ENCODE data around the gene USP50. TPM values are rescaled to one million over a fixed set of nuclear protein-coding genes. Genes with fewer than 3 reads are reported as not detected.

Gene USP50
- total RNA-seq, 1 experiment from 2014 or later = 0.39 TPM

- TF ChIP-seq EZH2 (IDR thresholded peaks at IDR 0.05; ENCODE audit: borderline replicate concordance, low read depth, low read length, poor library complexity, severe bottlenecking) (no peak), CTCF (conservative IDR thresholded peaks at IDR 0.05; ENCODE audit: low read depth, low read length) (no peak)
- no peak for DNase-seq (ENCODE audit: low spot score)
- Histone ChIP-seq H3K4me1 (ENCODE audit: insufficient read depth, low read length, poor library complexity, severe bottlenecking) (no peaks in the 10 kb centered on the region), H3K27me3 (replicated peaks; ENCODE audit: insufficient read depth, low read depth, low read length, poor library complexity) (no peaks in the 10 kb centered on the region), H3K36me3 (ENCODE audit: insufficient read depth, low read length, poor library complexity, severe bottlenecking) (peaks cover 52% of the 10 kb centered on the region), H3K4me3 (ENCODE audit: low read depth, low read length, poor library complexity, severe bottlenecking) (no peak overlapping the region), H3K9me3 (ENCODE audit: low read depth, low read length, poor library complexity, severe bottlenecking) (no peaks in the 10 kb centered on the region), H3K27ac (ENCODE audit: low read depth, low read length, poor library complexity, severe bottlenecking) (no peak overlapping the region)
- ChIA-PET CTCF (no interaction called here), POLR2A (ENCODE audit: low non-redundant PET) (no interaction called here)
- intact Hi-C loops (cut with micrococcal nuclease; ENCODE audit: unreplicated experiment) = no loop called here
- no TSS peak for BruUV-seq (replicated peaks)
These were observed 61.1 kb downstream of the USP50 start for GRCh38 chr15:50485389-50485788.

- intact Hi-C loops (cut with micrococcal nuclease; ENCODE audit: unreplicated experiment) = no loop called here
- no peak overlapping the region for H3K4me3 ChIP-seq (ENCODE audit: low read depth, low read length, poor library complexity, severe bottlenecking)
- no peak overlapping the region for H3K27ac ChIP-seq (ENCODE audit: low read depth, low read length, poor library complexity, severe bottlenecking)
- no peaks in the 10 kb centered on the region for H3K9me3 ChIP-seq (ENCODE audit: low read depth, low read length, poor library complexity, severe bottlenecking)
- TF ChIP-seq EZH2 (IDR thresholded peaks at IDR 0.05; ENCODE audit: borderline replicate concordance, low read depth, low read length, poor library complexity, severe bottlenecking) (no peak), CTCF (conservative IDR thresholded peaks at IDR 0.05; ENCODE audit: low read depth, low read length) (no peak)
- BruUV-seq (replicated peaks) = no TSS peak
- H3K36me3 ChIP-seq (ENCODE audit: insufficient read depth, low read length, poor library complexity, severe bottlenecking) = peaks cover 46% of the 10 kb centered on the region
- POLR2A ChIA-PET (ENCODE audit: low non-redundant PET) = no interaction called here
- CTCF ChIA-PET = no interaction called here
- no peak for DNase-seq (ENCODE audit: low spot score)
- no peaks in the 10 kb centered on the region for H3K4me1 ChIP-seq (ENCODE audit: insufficient read depth, low read length, poor library complexity, severe bottlenecking)
- H3K27me3 ChIP-seq (replicated peaks; ENCODE audit: insufficient read depth, low read depth, low read length, poor library complexity) = no peaks in the 10 kb centered on the region
These were observed 61.7 kb downstream of the USP50 start for GRCh38 chr15:50484781-50485180.

GRCh38 chr15:50476143-50476542, 70.3 kb downstream of the USP50 start:
- intact Hi-C loops (cut with micrococcal nuclease; ENCODE audit: unreplicated experiment) = no loop called here
- ChIA-PET CTCF (interaction anchor here (0.6 kb wide), 1 partner anchor 35 kb away, joined by 6 read pairs; no protein-coding TSS in a partner anchor), POLR2A (ENCODE audit: low non-redundant PET) (no interaction called here)
- no peaks in the 10 kb centered on the region for H3K27me3 ChIP-seq (replicated peaks; ENCODE audit: insufficient read depth, low read depth, low read length, poor library complexity)
- no peak overlapping the region for H3K27ac ChIP-seq (ENCODE audit: low read depth, low read length, poor library complexity, severe bottlenecking)
- no peak for TF ChIP-seq EZH2 (IDR thresholded peaks at IDR 0.05; ENCODE audit: borderline replicate concordance, low read depth, low read length, poor library complexity, severe bottlenecking)
- TF ChIP-seq CTCF (conservative IDR thresholded peaks at IDR 0.05; ENCODE audit: low read depth, low read length) = no peak
- no peaks in the 10 kb centered on the region for H3K9me3 ChIP-seq (ENCODE audit: low read depth, low read length, poor library complexity, severe bottlenecking)
- peaks cover 11% of the 10 kb centered on the region for H3K36me3 ChIP-seq (ENCODE audit: insufficient read depth, low read length, poor library complexity, severe bottlenecking)
- H3K4me1 ChIP-seq (ENCODE audit: insufficient read depth, low read length, poor library complexity, severe bottlenecking) = no peaks in the 10 kb centered on the region
- DNase-seq (ENCODE audit: low spot score) = no peak
- BruUV-seq (replicated peaks) = no TSS peak
- no peak overlapping the region for H3K4me3 ChIP-seq (ENCODE audit: low read depth, low read length, poor library complexity, severe bottlenecking)
